Occipital lobe (tissue), 2 donors: ENCODE results near the gene ZNF106. TPM values are rescaled to one million over a fixed set of nuclear protein-coding genes. Genes with fewer than 3 reads are reported as not detected.

Experiments used
- DNase-seq: peaks from one replicate; lab custom pipeline; 2025; lab: John Stamatoyannopoulos, UW
- total RNA-seq: library from RNA; depleted of rRNA; stranded (reverse); fragments of >200 nt; gene quantifications from one replicate; pipeline ENCODE4 v1.2.3, GENCODE V29; 2014

The ZNF106 gene
- total RNA-seq, 1 donor from 2014 or later = 52.4 TPM

DNA sequence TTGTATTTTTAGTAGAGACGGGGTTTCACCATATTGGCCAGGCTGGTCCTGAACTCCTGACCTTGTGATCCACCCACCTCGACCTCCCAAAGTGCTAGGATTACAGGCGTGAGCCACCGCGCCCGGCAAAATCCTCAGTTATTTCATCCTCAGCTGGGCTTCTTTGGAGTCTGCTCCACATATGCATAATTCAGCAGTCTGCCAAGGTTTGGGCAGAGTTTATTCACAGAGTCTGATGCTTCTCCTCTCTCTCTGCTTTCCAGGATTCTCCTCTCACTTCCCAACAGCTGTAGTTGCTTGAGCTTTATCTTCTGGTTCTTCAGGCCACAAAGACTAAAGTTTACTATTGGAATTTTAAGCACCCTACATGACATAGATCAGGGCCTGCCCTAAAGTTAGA lies 8.2 kb downstream of the ZNF106 start:
- DNase-seq = no peak

DNA sequence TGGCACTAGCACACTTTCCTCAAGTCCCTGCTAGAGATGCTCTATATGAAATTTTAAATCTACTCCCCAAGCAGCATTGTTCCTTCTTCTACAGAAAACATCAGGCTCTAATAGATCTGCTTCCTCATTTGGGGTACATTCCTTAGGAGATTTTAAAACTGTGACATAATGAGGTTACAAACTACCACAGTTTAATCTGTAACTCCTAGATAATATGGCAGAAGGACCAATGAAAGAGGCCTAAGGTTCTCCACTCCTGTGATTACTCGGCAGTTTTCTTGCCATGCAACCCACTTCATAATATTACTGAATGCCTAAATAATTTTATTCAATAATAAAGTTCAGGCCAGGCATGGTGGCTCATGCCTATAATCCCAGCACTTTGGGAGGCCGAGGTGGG lies 16.1 kb downstream of the ZNF106 start:
- no peak for DNase-seq

DNA sequence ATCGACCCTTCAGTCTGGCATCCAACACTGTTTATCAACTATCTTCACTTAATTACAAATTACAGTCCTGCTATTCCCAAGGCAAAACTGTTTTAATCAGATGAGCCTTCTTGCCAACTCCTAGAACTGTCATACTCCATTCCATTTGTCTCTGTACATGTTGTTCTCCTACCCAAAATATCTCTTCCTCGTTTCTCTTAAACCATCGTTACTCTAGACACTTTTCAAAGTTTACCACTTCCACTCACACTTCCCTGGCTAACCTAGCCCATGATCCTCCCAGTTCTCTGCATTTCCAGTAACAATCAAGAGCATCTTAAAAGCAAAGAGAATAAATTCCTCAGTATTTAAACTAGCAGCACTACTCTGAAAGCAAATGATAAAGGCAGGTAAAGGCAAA lies 19.9 kb downstream of the ZNF106 start:
- DNase-seq = no peak

DNA sequence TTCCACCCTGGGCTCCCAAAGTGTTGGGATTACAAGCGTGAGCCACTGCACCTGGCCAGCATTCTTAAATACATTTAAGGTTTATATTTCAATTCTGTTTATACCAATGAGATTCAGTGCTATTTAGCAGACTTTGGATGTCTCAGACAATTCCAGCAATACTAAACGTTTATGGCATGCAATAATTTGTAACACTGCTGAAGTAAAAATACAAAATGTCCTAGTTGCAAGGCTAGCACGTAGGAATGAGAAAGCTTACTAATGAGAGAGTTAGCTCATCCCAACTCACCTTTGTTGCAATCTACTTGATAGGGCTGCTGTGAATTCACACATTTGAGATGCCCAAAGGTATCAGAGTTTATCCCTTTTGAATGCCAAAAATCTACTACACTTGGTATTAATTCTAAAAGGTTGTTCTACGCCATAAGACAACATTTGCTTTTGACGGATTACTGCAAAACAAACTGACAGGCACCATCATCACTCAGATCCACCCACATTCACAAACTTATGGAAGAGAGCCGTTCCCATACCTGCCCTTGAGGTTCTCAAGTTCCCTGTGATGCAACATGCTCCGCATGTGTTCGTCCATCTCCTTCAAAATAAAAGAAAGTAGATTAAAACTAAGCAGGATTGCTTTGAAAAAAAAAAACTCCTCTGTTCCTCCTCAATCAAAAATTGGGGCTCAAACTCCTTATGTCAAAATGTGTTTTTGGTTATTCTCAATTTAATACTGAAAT lies 25.3 kb downstream of the ZNF106 start:
- DNase-seq = no peak

DNA sequence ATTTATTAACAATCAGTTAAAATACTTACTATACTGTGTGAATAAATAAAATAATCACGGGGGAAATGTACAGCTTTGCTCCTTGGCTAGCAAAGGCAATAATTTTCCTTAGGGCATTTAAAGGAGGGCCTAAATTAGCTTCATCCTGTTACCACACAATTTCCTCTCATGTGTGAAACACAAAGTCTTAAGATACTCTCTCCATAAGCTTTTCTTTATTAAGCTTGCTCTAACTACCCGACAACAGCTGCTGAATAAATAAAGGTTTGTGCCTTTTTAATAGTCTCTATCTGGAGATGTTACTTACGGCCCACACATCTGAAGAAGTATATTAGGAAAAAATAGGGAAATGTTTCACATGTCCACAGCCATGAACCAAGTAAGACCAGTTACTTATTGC lies 29.7 kb downstream of the ZNF106 start:
- no peak for DNase-seq

DNA sequence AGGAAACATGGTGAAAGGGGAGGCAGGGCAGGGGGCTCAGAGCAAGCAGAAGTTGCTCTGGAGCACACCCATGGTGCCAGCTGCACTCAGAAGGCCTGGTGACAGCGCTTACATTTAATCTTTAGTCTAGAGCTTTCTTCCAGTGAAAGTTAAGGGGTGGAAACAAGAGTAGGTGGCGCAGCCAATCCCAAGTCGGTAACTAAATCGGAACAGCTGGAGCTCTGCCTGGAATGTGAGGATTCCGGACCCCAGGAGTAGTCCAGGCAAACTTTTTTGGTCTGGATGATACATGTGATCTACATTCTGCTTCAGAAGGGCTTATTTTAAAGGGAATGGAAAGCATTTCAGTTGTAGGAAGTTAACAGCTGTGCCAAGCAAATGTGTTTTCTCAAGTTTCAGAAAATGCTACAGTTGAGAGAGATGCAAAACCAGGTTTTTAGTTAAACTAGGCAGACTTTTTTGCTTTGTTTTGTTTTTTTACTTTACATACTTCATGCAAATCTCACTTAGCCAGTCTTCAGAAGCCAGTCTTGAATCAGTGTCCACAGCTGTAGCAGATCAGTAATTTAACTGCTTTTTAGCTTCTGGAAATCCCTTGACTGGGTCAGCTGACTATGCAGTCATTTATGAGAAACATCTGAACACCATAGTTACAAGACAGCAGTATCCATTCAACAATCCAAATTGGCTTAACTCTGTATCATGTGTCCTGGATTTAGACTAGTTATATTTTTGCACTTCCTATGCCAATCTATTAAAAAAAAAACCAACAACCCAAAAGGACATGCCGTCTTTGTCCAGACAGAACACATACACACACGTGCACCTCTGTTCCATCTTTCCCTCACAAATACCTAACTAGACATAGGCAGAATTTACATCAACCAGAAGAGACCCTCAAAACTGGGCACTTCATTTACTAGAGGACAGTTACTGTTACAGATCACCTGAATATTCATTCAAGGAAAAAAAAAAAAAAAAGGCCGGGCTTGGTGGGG lies 33.2 kb downstream of the ZNF106 start:
- peak; percentile 1 for DNase-seq

DNA sequence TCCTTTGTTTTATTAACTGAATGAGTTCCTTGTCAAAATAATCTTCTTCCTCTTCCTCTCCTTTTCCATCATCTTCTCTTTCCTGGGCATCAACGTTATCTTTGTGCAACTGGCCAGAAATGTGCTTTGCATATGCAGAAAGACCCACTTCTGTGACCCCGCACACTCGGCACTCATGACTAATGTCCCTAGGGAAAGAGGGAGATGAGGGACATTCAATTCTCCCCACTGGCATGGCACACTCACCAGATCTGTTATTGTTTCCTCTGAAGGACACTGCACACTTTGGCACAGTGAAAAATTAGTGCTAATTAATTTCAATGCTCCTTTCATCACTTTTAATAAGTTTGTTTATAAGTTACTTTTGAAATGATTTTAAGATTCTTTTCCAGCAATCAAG lies 34.0 kb downstream of the ZNF106 start:
- DNase-seq = no peak

DNA sequence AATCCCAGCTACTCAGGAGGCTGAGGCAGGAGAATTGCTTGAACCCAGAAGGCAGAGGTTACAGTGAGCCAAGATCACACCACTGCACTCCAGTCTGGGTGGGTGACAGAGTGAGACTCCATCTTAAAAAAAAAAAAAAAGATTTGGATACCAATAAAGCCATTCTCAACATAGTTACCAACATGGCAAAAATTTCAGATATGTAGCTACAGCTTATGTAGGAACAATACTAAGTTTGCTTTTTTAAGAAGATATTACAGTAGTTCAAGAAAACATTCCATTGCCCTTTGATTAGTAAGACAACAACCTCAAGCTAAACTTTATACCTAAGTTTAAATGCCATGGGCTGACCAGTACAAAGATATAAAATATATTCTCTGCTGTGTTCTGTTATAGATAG lies 34.4 kb downstream of the ZNF106 start:
- no peak for DNase-seq

DNA sequence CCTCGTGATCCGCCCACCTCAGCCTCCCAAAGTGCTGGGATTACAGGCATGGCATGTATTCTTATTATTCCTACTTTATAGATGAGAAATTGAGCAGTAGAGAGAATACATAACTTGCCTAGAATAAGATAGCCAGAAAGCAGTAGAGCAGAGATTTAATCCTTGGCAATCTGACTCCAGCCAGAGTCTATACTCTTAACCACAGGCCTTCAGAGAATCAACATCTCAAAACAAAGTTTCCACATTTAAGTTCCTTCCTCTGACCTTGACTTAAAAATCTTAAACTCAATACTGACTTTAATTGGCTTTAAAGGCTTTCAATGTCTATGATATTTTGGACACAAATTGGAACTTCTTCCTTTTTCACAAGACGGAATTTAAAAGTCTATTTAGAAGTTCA lies 37.1 kb downstream of the ZNF106 start:
- DNase-seq = no peak

DNA sequence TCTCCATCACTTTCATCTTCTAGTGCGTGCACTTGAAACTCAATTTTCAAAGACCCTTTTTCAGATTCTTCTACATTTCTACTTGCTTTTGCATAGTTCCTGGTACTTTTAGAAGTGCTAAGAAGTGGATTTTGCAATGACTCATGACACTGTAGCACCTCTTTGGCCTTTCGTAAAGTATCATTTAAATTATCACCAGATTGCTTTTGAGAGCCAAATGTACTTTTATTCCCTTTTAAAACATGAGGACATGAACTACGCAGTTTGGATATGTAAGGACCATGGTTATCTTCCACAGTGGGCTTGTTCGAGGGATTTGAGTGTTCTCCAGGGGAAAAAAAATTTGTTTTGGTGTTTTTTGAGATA lies 40.5 kb downstream of the ZNF106 start:
- DNase-seq = no peak

DNA sequence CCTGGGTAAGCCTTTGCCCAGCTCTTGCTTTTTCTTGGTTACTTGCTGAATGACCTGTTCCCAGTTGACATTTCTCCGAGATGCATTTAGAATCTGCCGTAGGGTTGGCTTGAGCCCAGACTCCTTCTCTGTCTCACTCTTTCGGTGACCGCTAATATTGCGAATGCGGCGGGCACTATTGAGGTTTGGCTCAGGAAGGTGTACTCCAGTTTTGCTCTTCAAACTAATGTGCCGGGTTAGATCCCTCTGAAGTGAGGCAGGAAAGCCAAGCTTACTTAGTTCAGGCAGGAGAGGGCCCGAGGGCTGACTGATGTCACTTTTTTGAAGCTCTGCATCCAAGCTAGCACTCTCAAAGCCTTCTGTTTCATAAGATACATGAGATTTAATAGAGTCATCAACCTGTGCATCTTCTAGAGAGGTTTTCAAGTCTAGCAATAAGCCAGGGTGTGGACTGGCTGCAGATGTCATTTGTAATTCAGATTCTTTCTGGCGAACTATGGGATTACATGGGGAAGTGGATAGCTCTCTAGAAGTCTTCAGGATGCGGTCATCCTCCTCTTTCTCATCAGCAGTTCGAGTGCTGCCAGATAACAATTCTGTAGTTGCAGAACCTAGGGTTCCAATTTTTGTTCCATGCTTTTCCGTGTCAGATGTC lies 41.0 kb downstream of the ZNF106 start:
- DNase-seq = no peak

DNA sequence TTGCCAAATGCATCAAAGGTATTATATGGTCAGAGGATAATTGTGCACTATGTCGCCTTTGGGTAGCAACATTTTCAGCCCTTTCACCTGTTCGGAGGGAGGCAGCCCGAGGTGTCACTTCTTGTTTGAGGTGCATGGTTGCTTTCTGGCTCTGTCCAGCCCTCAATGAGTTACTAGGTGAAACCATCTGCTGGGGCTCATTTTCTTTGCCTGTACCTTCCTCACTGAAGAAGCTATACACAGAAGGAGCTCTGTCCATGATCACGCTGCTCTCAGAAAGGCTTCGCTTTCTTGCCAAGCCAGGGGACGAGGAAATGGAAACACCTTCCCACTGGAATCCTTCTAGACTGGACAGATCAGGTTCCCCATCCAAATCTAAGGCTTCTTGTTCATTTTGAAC lies 42.7 kb downstream of the ZNF106 start:
- no peak for DNase-seq

DNA sequence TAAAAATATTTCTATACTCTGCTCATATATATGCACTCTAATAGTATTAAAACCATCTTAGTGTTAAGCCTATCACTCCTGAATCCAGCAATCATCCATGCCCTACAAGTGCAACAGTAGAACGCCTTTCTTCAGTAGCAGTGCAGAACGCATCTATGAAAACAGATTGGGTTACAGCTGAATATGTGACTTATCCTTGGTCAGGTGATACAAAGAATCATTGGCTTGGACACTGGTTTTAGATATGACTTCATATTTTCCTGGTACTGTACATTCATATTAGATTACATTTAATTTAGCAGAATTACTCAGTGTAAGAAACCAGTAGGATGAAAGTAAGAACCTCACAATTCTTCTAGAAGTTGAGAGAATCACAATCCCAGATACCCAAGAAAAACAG lies 43.3 kb downstream of the ZNF106 start:
- DNase-seq = no peak

DNA sequence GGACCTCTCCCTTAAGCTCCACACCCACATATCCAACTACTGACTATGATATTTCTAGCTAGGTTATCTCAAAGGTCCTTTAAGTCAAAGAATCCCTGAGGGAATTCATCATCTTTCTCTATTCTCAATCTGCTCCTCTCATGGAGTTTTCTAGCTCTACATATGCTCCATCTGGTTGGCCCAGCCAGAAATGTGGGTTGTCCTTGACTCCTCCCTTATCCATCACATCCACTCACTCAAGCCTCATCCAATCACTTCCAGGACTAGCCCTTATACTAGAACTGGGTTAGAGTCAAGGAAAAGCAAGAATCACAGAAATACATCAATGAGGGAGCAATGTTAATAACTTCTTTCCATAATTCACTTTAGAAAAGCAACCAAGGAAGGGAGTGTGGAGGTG lies 45.4 kb downstream of the ZNF106 start:
- no peak for DNase-seq

DNA sequence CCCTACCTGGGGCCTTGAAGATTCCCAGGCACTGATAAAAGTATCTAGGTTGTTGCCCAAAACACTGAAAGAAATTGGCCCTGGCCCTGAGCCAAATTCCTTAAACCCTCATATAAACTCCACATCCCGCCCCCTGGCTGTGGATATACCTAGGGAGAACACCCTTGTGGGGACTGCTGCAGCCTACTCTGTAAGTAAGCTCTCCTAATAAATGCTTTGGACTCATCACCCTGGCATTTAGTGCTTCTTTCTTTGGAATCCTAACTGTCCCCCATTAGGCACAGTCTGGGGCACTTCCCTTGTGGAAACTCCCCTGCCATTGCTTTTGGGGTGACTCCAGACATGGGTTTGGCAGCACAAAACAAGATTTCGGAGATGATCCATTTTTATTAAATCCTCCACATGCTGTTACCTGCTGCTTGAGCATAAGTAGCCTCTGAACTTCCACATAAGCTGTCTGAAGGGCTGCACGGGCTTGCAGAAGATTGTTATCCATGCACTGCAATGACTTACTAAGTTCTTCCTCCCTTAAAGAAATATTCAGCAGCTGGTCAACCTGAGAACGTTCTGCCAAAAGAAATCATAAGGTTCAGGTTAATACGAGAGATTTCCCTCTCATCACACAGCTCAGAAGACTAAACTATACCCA lies 46.4 kb downstream of the ZNF106 start:
- no peak for DNase-seq

DNA sequence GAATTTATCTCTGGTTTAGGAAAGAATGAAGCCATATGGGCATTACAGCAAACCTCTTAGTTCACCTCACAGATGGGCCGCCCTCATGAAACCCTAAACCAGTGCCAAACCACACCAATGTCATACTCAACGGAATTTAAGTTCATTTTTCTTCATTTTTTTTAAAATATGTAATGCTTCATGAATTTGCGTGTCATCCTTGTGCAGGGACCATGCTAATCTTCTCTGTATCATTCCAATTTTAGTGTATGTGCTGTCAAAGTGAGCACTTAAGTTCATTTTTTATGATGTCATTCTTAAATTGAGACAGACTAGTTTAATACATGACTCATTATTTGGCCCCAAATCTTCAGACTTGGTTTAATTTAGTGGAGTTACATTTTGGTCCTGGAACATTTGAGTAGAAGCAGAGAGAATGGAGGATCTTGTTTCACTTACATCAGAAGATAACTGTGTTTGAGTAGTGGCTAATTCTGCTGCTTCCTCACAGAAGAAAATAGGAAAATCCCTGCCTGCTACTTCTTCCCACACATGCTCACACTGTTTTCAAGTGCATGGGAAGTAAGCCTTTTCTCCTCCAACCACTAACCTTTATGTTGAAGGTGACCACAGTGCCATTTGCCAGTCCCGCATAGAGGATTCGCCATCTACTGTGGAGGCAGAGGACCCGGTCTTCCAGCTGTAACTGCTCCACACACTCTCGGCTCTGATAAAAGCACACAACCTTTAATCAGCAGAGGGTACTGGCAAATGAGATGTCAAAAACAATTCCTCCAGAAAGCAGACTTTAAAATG lies 63.3 kb downstream of the ZNF106 start:
- no peak for DNase-seq

DNA sequence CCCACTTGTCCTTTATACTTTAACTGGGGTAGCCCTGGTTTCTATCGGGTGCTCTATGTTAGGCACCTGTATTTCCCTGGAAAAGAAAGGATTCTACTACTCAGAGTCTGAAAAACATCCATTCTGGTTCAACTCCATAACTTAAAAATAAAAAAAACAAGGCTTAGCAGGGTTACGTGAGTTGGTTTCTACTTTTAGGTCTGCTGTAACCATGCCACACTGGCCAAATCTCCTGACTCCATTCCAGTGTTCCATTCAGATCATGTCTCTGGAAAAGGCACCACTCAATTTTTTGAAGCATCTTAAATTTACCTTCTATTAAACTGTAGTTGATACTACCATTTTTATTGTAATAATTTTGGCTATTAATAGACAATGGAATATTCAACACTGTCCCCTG lies 69.6 kb downstream of the ZNF106 start:
- no peak for DNase-seq

DNA sequence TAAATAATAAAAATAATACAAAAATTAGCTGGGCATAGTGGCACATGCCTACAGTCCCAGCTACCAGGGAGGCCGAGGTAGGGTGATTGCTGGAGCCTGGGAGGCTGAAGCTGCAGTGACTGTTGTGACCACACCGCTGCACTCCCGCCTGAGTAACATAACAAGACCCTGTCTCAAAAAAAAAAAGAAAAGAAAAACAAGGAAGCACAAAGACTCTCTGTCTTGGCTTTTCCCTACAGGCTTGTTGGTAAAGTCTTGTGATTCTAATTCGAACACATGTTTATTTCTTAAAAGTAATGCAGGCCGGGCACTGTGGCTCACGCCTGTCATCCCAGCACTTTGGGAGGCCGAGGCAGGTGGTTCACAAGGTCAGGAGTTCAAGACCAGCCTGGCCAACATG lies 71.6 kb downstream of the ZNF106 start:
- no peak for DNase-seq

DNA sequence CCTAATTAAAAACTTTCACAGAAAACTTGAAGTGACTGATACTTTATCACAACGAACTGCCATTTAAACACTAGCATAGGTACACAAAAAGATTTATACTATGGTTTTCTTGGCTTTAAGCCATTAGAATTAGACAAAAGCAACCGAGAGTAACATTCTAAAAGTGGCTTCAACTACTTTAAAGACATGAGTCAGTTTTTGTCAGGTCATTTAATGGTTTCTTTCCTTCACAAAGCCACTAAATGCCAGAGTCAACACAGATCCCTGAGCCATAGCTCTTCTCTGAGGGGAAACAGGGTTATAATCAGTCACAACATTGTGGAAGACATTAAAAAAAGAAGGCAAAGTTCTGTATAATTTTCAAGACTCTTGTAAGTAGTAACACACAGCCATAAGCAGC lies 77.0 kb downstream of the ZNF106 start:
- no peak for DNase-seq

DNA sequence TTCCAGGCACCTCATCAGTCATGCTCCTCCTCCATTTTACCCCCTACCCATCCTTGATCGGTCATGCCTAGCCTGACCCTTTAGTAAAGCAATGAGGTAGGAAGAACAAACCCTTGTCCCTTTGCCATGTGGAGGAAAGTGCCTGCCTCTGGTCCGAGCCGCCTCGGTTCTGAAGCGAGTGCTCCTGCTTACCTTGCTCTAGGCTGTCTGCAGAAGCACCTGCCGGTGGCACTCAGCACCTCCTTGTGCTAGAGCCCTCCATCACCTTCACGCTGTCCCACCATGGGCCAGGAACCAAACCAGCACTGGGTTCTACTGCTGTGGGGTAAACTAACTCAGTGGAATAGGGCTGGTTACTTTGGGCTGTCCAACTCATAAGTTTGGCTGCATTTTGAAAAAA lies 79.1 kb downstream of the ZNF106 start:
- no peak for DNase-seq

DNA sequence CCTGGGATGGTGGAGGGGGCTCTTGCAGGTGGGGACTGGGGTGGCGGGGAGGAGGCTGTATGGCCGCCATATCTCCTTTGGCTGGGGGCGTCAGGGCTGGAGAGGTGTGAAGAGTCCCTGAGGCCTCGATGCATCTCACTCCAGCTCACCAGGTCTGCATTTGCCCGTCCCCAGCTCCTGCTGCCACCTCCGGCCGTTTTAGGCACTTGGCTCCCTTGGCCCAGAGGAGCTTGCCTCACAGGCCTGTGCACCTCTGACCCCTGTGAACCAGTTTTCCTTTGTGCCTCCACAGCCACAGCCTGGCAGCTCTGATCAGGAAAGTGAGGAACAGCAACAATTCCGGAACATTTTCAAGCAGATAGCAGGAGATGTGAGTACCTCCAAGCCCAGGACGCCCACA lies 81.9 kb downstream of the ZNF106 start:
- DNase-seq = no peak
